HepG2 (cell line): ENCODE data around the gene P4HB. TPM values are rescaled to one million over a fixed set of nuclear protein-coding genes. Genes with fewer than 3 reads are reported as not detected.

ENCODE experiments used
- ATAD3A ChIP-seq: sonication (generic); formaldehyde crosslinking; IDR thresholded peaks from 2 replicates; pipeline ENCODE4 v1.4.0; 2020; ENCODE audit warnings: missing genetic modification reagents
- ATRX ChIP-seq: sonication (generic); formaldehyde crosslinking; IDR thresholded peaks from 2 replicates; pipeline ENCODE4 v1.4.0; 2020; ENCODE audit warnings: missing genetic modification reagents, borderline replicate concordance
- BRD4 ChIP-seq: sonication (generic); formaldehyde crosslinking; IDR thresholded peaks from 2 replicates; pipeline ENCODE4 v1.4.0; 2020; ENCODE audit warnings: missing genetic modification reagents
- GLI4 ChIP-seq: sonication (generic); formaldehyde crosslinking; IDR thresholded peaks from 2 replicates; pipeline ENCODE4 v1.5.1; 2020; ENCODE audit warnings: missing genetic modification reagents, mild to moderate bottlenecking, moderate library complexity, borderline replicate concordance
- HNF4A ChIP-seq: sonication (generic); formaldehyde crosslinking; IDR thresholded peaks from 2 replicates; pipeline ENCODE4 v1.4.0; 2020; ENCODE audit warnings: missing genetic modification reagents
- IKZF4 ChIP-seq: sonication (generic); formaldehyde crosslinking; IDR thresholded peaks from 2 replicates; pipeline ENCODE4 v1.5.1; 2020; ENCODE audit warnings: borderline replicate concordance, mild to moderate bottlenecking, low read depth, missing genetic modification reagents; ENCODE audit errors: not compliant biosample characterization
- JUN ChIP-seq: sonication (generic); formaldehyde crosslinking; IDR thresholded peaks from 2 replicates; pipeline ENCODE4 v1.4.0; 2020; ENCODE audit warnings: mild to moderate bottlenecking, missing genetic modification reagents
- KLF6 ChIP-seq: IDR thresholded peaks from 2 replicates; pipeline ENCODE4 v1.8.0; 2016; ENCODE audit warnings: missing biosample characterization, missing genetic modification reagents
- KMT2A ChIP-seq: sonication (generic); formaldehyde crosslinking; IDR thresholded peaks from 2 replicates; pipeline ENCODE4 v1.4.0; 2020; ENCODE audit warnings: missing genetic modification reagents
- MTA3 ChIP-seq: sonication (generic); formaldehyde crosslinking; IDR thresholded peaks from 2 replicates; pipeline ENCODE4 v1.4.0; 2020; ENCODE audit warnings: missing genetic modification reagents
- ZBTB3 ChIP-seq: sonication (generic); formaldehyde crosslinking; IDR thresholded peaks from 2 replicates; pipeline ENCODE4 v1.4.0; 2020; ENCODE audit warnings: low read depth, mild to moderate bottlenecking, moderate library complexity, missing genetic modification reagents, borderline replicate concordance
- ZNF713 ChIP-seq: sonication (generic); formaldehyde crosslinking; IDR thresholded peaks from 2 replicates; pipeline ENCODE4 v1.4.0; 2020; ENCODE audit warnings: mild to moderate bottlenecking, missing genetic modification reagents
- ZNF773 ChIP-seq: sonication (generic); formaldehyde crosslinking; IDR thresholded peaks from 2 replicates; pipeline ENCODE4 v1.4.0; 2020; ENCODE audit warnings: missing genetic modification reagents, borderline replicate concordance
- polyA plus RNA-seq, 8 experiments: library from polyadenylated mRNA; depleted of rRNA in 3 of 8; stranded (reverse) in 7 of 8; unstranded in 1 of 8; fragments of >200 nt; fragmentation: Illumina TruSeq in 4 of 8; extraction: Trizol in 4 of 8; gene quantifications; 2 replicates each; pipeline versions ENCODE4 v1.2.1 to v1.2.3, GENCODE V29; 2011 to 2016; ENCODE audit warnings: low read depth in 4 of 8, missing spikeins in 1 of 8, mixed read lengths in 1 of 8; ENCODE audit not compliant: insufficient read depth in 1 of 8
- total RNA-seq, 5 experiments: library from RNA; depleted of rRNA; stranded (reverse); fragments of >200 nt; fragmentation: Illumina TruSeq; extraction: Trizol; gene quantifications; 2 replicates each; pipeline ENCODE4 v1.2.3, GENCODE V29; 2016; ENCODE audit warnings: low read depth in 1 of 5
- TF ChIP-seq, protein P1 (sequence below): sonication (generic); formaldehyde crosslinking; IDR thresholded peaks from 2 replicates; pipeline ENCODE4 v1.4.0; 2020; ENCODE audit warnings: mild to moderate bottlenecking, missing genetic modification reagents, borderline replicate concordance
- TF ChIP-seq, protein P2 (sequence below): IDR thresholded peaks from 2 replicates; pipeline ENCODE4 v1.6.1; 2016; ENCODE audit warnings: missing compliant biosample characterization, missing genetic modification reagents, borderline replicate concordance
- TF ChIP-seq, protein P3 (sequence below): sonication (generic); formaldehyde crosslinking; IDR thresholded peaks from 2 replicates; pipeline ENCODE4 v1.5.0; 2020; ENCODE audit warnings: missing genetic modification reagents, mild to moderate bottlenecking, borderline replicate concordance
- TF ChIP-seq, protein P4 (sequence below), 2 experiments: sonication (generic) in 1 of 2; formaldehyde crosslinking in 1 of 2; IDR thresholded peaks; 2 replicates each; pipeline versions ENCODE4 v1.4.0 to v1.6.1; 2016 to 2020; ENCODE audit warnings: borderline replicate concordance in 1 of 2, low read depth in 1 of 2, mild to moderate bottlenecking in 1 of 2, missing genetic modification reagents in 1 of 2
- TF ChIP-seq, protein P5 (sequence below): sonication (generic); formaldehyde crosslinking; IDR thresholded peaks from 2 replicates; pipeline ENCODE4 v1.4.0; 2020; ENCODE audit warnings: missing genetic modification reagents

P4HB gene
- total and polyA plus RNA-seq, 2 of the 13 experiments (the other 11 are each of a cell fraction or from before 2014, with no cell fraction given) = 185 to 782 TPM

DNA sequence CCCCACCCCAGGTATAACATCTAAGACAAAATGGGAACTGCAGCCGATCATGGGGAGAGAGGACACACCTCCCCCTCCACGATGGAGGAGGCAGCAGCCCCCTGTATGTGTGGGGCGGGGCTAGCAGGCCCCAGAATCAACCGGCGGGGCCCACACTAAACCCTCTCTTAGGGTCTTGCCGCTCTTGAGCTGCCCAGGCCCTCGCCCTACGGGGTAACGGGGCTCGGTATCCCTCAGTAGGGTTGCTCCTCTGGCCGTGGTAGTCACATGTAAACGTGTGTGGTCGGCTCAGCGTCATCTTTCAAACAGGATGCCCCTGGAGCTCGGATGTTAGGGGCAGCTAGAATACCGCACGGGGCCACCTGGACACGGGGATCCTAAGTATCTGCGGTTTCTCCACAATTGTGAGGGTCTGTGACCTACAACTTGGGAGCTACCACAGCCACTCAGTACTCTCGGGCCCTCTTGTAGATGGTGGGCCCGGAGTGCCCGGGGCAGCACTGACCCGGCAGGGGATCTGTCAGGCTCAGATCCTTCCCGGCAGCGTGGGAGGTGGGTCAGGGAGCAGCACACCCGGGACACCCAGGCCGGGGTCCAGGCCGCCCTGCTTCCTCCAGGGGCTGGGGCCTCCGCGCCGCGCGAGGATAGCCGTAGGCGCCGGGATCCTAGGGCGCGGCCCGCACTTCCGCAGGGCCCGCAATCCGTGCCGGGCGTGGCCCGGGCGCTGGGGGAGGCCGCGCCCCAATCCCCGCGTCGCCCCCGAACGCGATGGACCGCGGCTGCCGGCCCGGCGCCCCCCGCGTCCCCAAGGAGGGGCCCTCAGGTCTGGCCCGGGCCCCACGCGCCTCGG is 10.0 kb upstream of the P4HB start (continued):
- TF ChIP-seq KLF6 (CRISPR knock-in tag) = no peak; the same call in 1 of the 2 replicates
- TF ChIP-seq ATRX (CRISPR knock-in tag) = no peak
- no peak for TF ChIP-seq ZBTB3 (CRISPR knock-in tag)
- no peak for TF ChIP-seq ZNF713
- TF ChIP-seq ATAD3A (CRISPR knock-in tag) = no peak
- TF ChIP-seq, protein P1, sequence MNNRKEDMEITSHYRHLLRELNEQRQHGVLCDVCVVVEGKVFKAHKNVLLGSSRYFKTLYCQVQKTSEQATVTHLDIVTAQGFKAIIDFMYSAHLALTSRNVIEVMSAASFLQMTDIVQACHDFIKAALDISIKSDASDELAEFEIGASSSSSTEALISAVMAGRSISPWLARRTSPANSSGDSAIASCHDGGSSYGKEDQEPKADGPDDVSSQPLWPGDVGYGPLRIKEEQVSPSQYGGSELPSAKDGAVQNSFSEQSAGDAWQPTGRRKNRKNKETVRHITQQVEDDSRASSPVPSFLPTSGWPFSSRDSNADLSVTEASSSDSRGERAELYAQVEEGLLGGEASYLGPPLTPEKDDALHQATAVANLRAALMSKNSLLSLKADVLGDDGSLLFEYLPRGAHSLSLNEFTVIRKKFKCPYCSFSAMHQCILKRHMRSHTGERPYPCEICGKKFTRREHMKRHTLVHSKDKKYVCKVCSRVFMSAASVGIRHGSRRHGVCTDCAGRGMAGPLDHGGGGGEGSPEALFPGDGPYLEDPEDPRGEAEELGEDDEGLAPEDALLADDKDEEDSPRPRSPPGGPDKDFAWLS (CRISPR knock-in tag) = no peak
- TF ChIP-seq, protein P2, sequence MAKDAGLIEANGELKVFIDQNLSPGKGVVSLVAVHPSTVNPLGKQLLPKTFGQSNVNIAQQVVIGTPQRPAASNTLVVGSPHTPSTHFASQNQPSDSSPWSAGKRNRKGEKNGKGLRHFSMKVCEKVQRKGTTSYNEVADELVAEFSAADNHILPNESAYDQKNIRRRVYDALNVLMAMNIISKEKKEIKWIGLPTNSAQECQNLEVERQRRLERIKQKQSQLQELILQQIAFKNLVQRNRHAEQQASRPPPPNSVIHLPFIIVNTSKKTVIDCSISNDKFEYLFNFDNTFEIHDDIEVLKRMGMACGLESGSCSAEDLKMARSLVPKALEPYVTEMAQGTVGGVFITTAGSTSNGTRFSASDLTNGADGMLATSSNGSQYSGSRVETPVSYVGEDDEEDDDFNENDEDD (CRISPR knock-in tag) = no peak
- TF ChIP-seq ZNF773 = no peak
- TF ChIP-seq IKZF4 (CRISPR knock-in tag) = no peak
- TF ChIP-seq GLI4 = no peak
- TF ChIP-seq, protein P3, sequence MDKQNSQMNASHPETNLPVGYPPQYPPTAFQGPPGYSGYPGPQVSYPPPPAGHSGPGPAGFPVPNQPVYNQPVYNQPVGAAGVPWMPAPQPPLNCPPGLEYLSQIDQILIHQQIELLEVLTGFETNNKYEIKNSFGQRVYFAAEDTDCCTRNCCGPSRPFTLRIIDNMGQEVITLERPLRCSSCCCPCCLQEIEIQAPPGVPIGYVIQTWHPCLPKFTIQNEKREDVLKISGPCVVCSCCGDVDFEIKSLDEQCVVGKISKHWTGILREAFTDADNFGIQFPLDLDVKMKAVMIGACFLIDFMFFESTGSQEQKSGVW (CRISPR knock-in tag) = no peak
- no peak for TF ChIP-seq JUN (CRISPR knock-in tag)
- peak; percentile 41; the same call in 1 of the 2 replicates for TF ChIP-seq BRD4
- TF ChIP-seq KMT2A (CRISPR knock-in tag) = no peak
- no peak for TF ChIP-seq HNF4A (CRISPR knock-in tag)
- TF ChIP-seq, protein P4, sequence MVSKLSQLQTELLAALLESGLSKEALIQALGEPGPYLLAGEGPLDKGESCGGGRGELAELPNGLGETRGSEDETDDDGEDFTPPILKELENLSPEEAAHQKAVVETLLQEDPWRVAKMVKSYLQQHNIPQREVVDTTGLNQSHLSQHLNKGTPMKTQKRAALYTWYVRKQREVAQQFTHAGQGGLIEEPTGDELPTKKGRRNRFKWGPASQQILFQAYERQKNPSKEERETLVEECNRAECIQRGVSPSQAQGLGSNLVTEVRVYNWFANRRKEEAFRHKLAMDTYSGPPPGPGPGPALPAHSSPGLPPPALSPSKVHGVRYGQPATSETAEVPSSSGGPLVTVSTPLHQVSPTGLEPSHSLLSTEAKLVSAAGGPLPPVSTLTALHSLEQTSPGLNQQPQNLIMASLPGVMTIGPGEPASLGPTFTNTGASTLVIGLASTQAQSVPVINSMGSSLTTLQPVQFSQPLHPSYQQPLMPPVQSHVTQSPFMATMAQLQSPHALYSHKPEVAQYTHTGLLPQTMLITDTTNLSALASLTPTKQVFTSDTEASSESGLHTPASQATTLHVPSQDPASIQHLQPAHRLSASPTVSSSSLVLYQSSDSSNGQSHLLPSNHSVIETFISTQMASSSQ (IDR thresholded peaks at IDR 0.05; ENCODE audit: low read depth) = no peak
- TF ChIP-seq, protein P4 (CRISPR knock-in tag; IDR thresholded peaks at IDR 0.05; ENCODE audit: borderline replicate concordance) = no peak; the same call in 1 of the 2 replicates
- TF ChIP-seq, protein P5, sequence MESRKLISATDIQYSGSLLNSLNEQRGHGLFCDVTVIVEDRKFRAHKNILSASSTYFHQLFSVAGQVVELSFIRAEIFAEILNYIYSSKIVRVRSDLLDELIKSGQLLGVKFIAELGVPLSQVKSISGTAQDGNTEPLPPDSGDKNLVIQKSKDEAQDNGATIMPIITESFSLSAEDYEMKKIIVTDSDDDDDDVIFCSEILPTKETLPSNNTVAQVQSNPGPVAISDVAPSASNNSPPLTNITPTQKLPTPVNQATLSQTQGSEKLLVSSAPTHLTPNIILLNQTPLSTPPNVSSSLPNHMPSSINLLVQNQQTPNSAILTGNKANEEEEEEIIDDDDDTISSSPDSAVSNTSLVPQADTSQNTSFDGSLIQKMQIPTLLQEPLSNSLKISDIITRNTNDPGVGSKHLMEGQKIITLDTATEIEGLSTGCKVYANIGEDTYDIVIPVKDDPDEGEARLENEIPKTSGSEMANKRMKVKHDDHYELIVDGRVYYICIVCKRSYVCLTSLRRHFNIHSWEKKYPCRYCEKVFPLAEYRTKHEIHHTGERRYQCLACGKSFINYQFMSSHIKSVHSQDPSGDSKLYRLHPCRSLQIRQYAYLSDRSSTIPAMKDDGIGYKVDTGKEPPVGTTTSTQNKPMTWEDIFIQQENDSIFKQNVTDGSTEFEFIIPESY = no peak
- TF ChIP-seq MTA3 (CRISPR knock-in tag) = no peak
